OCI-LY1 (cell line): ENCODE data around the gene UTS2B.

Source experiments
- EZH2 ChIP-seq: fragments of 200-600 bp; sonication (generic), shearing (Covaris generic); IDR thresholded peaks from 2 replicates; pipeline ENCODE4 v1.8.0; 2017; ENCODE audit warnings: borderline replicate concordance, mixed run types, mild to moderate bottlenecking, antibody characterized with exemption, low read length, moderate library complexity, mixed read lengths
- TF ChIP-seq, protein P1 (sequence below): fragments of 200-600 bp; sonication (generic), shearing (Covaris generic); IDR thresholded peaks from 2 replicates; pipeline ENCODE4 v1.5.1; 2017; ENCODE audit warnings: mild to moderate bottlenecking, antibody characterized with exemption, low read length, moderate library complexity, mixed read lengths

DNA sequence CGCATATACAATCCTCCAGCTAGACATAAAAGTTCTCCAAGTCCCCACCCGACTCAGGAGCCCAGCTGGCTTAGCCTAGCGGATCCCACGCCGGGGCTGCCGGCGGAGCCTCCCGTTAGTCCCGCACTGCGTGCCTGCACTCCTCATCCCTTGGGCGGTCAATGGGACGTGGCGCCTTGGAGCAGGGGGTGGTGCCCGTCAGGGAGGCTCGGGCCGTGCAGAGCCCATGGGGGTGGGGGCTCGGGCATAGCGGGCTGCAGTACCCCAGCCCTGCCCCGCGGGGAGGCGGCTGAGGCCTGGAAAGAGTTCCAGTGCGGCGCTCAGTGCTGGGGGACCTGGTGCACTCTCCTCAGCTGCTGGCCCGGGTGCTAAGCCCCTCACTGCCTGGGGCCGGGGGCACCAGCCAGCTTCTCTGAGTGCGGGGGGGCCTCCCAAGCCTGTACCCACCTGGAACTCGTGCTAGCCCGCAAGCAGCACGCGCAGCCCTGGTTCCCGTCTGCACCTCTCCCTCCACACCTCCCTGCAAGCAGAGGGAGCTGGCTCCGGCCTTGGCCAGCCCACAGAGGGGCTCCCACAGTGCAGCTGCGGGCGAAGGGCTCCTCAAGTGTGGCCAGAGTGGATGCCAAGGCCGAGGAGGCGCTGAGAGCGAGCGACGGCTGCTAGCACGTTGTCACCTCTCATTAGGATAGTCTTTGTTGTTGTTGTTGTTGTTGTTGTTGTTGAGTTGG is 13.3 kb downstream of the UTS2B start:
- TF ChIP-seq, protein P1, sequence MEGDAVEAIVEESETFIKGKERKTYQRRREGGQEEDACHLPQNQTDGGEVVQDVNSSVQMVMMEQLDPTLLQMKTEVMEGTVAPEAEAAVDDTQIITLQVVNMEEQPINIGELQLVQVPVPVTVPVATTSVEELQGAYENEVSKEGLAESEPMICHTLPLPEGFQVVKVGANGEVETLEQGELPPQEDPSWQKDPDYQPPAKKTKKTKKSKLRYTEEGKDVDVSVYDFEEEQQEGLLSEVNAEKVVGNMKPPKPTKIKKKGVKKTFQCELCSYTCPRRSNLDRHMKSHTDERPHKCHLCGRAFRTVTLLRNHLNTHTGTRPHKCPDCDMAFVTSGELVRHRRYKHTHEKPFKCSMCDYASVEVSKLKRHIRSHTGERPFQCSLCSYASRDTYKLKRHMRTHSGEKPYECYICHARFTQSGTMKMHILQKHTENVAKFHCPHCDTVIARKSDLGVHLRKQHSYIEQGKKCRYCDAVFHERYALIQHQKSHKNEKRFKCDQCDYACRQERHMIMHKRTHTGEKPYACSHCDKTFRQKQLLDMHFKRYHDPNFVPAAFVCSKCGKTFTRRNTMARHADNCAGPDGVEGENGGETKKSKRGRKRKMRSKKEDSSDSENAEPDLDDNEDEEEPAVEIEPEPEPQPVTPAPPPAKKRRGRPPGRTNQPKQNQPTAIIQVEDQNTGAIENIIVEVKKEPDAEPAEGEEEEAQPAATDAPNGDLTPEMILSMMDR, result no peak
- no peak for TF ChIP-seq EZH2
